Hepatocyte (in vitro differentiated cells): ENCODE data around the gene FABP3. TPM values are rescaled to one million over a fixed set of nuclear protein-coding genes. Genes with fewer than 3 reads are reported as not detected.

Experiments used
- DNase-seq: peaks from one replicate; pipeline ENCODE4 v3.0.0-alpha.2; 2016; ENCODE audit warnings: low spot score
- H2AFZ ChIP-seq: fragments of 200-600 bp; sonication (generic); 2 replicates; pipeline ENCODE4 v1.6.0; 2016; ENCODE audit warnings: antibody characterized with exemption, mild to moderate bottlenecking
- H3K27ac ChIP-seq: fragments of 200-600 bp; sonication (generic); 2 replicates; pipeline ENCODE4 v1.5.1; 2016; ENCODE audit warnings: mild to moderate bottlenecking
- H3K27me3 ChIP-seq: fragments of 200-600 bp; sonication (generic); 2 replicates; pipeline ENCODE4 v1.6.1; 2016
- H3K36me3 ChIP-seq: fragments of 200-600 bp; sonication (generic); replicated peaks from 2 replicates; pipeline ENCODE4 v1.5.1; 2016; ENCODE audit warnings: low read depth; ENCODE audit not compliant: insufficient read depth
- H3K4me1 ChIP-seq: fragments of 200-600 bp; sonication (generic); 2 replicates; pipeline ENCODE4 v1.5.1; 2016; ENCODE audit warnings: mild to moderate bottlenecking, moderate library complexity; ENCODE audit not compliant: insufficient read depth
- H3K4me2 ChIP-seq: fragments of 200-600 bp; sonication (generic); 2 replicates; pipeline ENCODE4 v1.6.0; 2016
- H3K4me3 ChIP-seq: fragments of 200-600 bp; sonication (generic); 2 replicates; pipeline ENCODE4 v1.5.1; 2016; ENCODE audit warnings: mild to moderate bottlenecking
- H3K79me2 ChIP-seq: fragments of 200-600 bp; sonication (generic); 2 replicates; pipeline ENCODE4 v1.6.0; 2017; ENCODE audit warnings: mild to moderate bottlenecking
- H3K9me2 ChIP-seq: fragments of 200-600 bp; sonication (generic); replicated peaks from 2 replicates; pipeline ENCODE4 v1.6.0; 2017; ENCODE audit warnings: mild to moderate bottlenecking; ENCODE audit not compliant: insufficient read depth
- H3K9me3 ChIP-seq: fragments of 200-600 bp; sonication (generic); 2 replicates; pipeline ENCODE4 v1.5.1; 2016; ENCODE audit warnings: low read depth, mild to moderate bottlenecking
- H4K20me1 ChIP-seq: fragments of 200-600 bp; sonication (generic); 2 replicates; pipeline ENCODE4 v1.6.0; 2016; ENCODE audit warnings: mild to moderate bottlenecking; ENCODE audit not compliant: insufficient read depth, poor library complexity, severe bottlenecking
- EZH2 ChIP-seq: fragments of 200-600 bp; sonication (generic); IDR thresholded peaks from 2 replicates; pipeline ENCODE4 v1.6.1; 2016; ENCODE audit warnings: antibody characterized with exemption, mild to moderate bottlenecking, borderline replicate concordance
- EZH2phosphoT487 ChIP-seq: fragments of 200-600 bp; sonication (generic); IDR thresholded peaks from one replicate; pipeline ENCODE4 v1.6.1; 2018; ENCODE audit warnings: antibody characterized with exemption, mild to moderate bottlenecking, low read depth, moderate library complexity; ENCODE audit not compliant: unreplicated experiment, severe bottlenecking
- WGBS: methylation state at CpG from one replicate; pipeline ENCODE4 v1.1.6; 2016; ENCODE audit warnings: low lambda C conversion rate; ENCODE audit errors: missing lambda C conversion rate; 5-methylcytosine and 5-hydroxymethylcytosine counted together
- polyA plus RNA-seq: library from polyadenylated mRNA; unstranded; fragments of >200 nt; fragmentation: Nextera tagmentation; extraction: Ambion mirVana; gene quantifications from 2 replicates; pipeline ENCODE4 v1.2.1, GENCODE V29; 2016
- total RNA-seq: library from RNA; depleted of rRNA; stranded (reverse); fragments of >200 nt; gene quantifications from 2 replicates; pipeline ENCODE4 v1.2.3, GENCODE V29; 2014
- TF ChIP-seq, protein P1 (sequence below): fragments of 200-600 bp; sonication (generic); IDR thresholded peaks from 2 replicates; pipeline ENCODE4 v1.5.1; 2016; ENCODE audit warnings: antibody characterized with exemption, mild to moderate bottlenecking; ENCODE audit not compliant: poor library complexity

Gene FABP3
- total and polyA plus RNA-seq, 2 experiments from 2014 or later, result 39.1 to 50.1 TPM

DNA sequence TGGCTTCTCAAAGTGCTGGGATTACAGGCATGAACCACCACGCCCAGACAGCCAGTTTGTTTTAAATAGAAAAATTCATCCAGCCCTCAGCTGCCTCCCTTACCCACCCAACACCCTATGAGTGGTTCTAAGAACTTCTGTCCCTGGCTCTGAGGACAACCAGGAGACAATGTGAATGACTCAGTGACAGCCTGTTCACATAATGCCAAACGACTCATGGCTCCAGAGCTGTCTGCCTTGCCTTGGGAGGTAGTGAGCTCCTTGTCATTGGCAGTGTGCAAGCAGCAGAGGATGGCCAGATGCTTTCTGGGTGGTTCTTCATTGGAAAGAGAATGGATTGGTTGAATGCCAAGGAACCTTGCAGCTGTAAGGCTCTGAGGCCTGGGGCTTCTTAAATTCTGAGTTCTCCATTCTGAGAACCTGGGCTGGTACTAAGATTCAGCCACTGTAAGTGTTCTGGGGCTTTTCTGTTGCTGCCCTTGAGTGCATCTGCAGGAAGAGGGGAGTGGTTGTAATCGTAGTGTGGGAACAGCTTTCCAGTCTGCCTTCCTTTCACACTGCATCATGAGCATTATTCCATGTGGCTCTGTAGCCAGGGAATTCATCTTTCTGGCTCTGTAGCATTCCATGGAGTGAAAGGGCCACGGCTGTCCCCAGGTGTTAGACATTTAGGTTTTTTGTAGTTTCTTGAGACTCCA, 45.9 kb upstream of the FABP3 start:
- Histone ChIP-seq H3K27me3 (no peaks in the 10 kb centered on the region), H3K9me3 (no peaks in the 10 kb centered on the region), H3K27ac (no peak overlapping the region), H3K4me2 (no peak overlapping the region), H3K9me2 (no peaks in the 10 kb centered on the region), H3K4me1 (peaks cover 28% of the 10 kb centered on the region), H3K4me3 (no peak overlapping the region), H3K36me3 (no peaks in the 10 kb centered on the region), H3K79me2 (peaks cover 47% of the 10 kb centered on the region), H4K20me1 (peaks cover 2% of the 10 kb centered on the region), H2AFZ (no peak overlapping the region)
- DNase-seq, result no peak
- WGBS, result 78% methylated on average over 4 of the region's 4 CpGs
- TF ChIP-seq, protein P1, sequence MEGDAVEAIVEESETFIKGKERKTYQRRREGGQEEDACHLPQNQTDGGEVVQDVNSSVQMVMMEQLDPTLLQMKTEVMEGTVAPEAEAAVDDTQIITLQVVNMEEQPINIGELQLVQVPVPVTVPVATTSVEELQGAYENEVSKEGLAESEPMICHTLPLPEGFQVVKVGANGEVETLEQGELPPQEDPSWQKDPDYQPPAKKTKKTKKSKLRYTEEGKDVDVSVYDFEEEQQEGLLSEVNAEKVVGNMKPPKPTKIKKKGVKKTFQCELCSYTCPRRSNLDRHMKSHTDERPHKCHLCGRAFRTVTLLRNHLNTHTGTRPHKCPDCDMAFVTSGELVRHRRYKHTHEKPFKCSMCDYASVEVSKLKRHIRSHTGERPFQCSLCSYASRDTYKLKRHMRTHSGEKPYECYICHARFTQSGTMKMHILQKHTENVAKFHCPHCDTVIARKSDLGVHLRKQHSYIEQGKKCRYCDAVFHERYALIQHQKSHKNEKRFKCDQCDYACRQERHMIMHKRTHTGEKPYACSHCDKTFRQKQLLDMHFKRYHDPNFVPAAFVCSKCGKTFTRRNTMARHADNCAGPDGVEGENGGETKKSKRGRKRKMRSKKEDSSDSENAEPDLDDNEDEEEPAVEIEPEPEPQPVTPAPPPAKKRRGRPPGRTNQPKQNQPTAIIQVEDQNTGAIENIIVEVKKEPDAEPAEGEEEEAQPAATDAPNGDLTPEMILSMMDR, result no peak
- no peak for TF ChIP-seq EZH2phosphoT487
- TF ChIP-seq EZH2, result no peak

DNA sequence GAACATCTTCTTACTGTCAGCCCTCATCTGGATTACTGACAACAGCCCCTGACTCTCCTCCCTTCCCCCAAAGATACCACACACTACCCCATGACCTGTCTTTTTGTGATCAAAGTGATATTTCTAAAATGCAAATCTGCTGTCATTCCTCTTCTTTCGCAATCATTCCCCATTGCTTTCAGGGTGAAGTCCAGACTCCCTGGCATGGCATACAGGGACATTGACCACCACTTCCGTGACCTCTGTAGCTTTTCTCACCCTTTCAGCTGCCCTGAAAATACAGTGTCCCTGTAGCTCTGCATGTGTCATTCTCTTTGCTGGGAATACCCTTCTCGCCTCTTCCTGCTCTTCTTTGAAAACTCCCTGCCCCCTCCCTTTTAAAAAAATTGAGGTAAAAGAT, 44.3 kb upstream of the FABP3 start:
- TF ChIP-seq EZH2 (no peak), EZH2phosphoT487 (no peak)
- TF ChIP-seq, protein P1, result no peak
- H3K27ac ChIP-seq, result no peak overlapping the region
- no peaks in the 10 kb centered on the region for H3K36me3 ChIP-seq
- H3K4me3 ChIP-seq, result no peak overlapping the region
- H2AFZ ChIP-seq, result no peak overlapping the region
- no peaks in the 10 kb centered on the region for H3K9me2 ChIP-seq
- peaks cover 51% of the 10 kb centered on the region for H3K79me2 ChIP-seq
- H4K20me1 ChIP-seq, result peaks cover 2% of the 10 kb centered on the region
- no peaks in the 10 kb centered on the region for H3K27me3 ChIP-seq
- no peaks in the 10 kb centered on the region for H3K9me3 ChIP-seq
- DNase-seq, result peak; percentile 41
- H3K4me1 ChIP-seq, result peaks cover 25% of the 10 kb centered on the region
- H3K4me2 ChIP-seq, result no peak overlapping the region
- 86% methylated on average over 3 of the region's 3 CpGs for WGBS

DNA sequence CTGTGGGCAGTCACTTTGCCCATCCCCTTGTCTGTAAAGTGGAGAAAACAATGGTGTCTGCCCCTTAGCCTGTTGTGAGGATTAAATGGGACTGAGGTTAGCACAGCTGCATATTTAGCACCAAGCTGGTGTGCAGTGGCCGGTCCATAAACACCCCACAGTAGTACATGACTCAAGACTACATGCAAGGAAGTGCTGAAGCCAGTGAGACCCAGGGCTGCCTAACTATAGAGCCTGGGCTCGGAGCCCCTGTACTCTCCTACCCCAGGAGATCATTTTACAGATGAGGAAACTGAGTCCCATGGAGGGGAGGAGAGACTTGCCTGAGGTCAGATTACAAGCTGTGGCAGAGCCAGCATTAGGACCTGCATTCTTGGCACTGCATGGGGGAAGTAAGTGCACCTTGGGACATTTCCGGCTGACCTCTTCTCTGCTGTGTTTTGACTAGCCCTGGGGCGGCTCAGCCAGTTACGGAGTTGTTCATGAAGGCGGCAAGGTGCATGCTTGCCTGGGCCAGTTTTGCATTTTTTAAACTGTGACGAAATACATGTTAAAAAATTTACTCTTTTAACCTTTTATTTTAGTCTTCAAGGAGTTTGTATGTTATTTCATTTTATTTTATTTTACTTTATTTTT, 43.3 kb upstream of the FABP3 start:
- TF ChIP-seq, protein P1, result no peak
- TF ChIP-seq EZH2 (no peak), EZH2phosphoT487 (no peak)
- WGBS, result 86% methylated on average over 7 of the region's 7 CpGs
- Histone ChIP-seq H3K4me3 (no peak overlapping the region), H3K27ac (no peak overlapping the region), H3K79me2 (peaks cover 48% of the 10 kb centered on the region), H3K9me3 (no peaks in the 10 kb centered on the region), H3K4me2 (no peak overlapping the region), H3K9me2 (no peaks in the 10 kb centered on the region), H3K27me3 (no peaks in the 10 kb centered on the region), H3K4me1 (peaks cover 20% of the 10 kb centered on the region), H3K36me3 (no peaks in the 10 kb centered on the region), H4K20me1 (no peaks in the 10 kb centered on the region), H2AFZ (no peak overlapping the region)
- DNase-seq, result no peak
